WERI-Rb-1 (cell line): Measurements from ENCODE around the gene CCNT1.

Experiments used
- DNase-seq: peaks from one replicate; pipeline ENCODE4 v3.0.0-alpha.2; 2020
- H3K27ac ChIP-seq: fragments of 250-450 bp; sonication (Bioruptor Pico); 2 replicates; pipeline ENCODE4 v1.5.1; 2020; ENCODE audit warnings: mild to moderate bottlenecking, moderate library complexity
- H3K27me3 ChIP-seq: fragments of 250-450 bp; sonication (Bioruptor Pico); 2 replicates; pipeline ENCODE4 v1.5.1; 2021; ENCODE audit warnings: mild to moderate bottlenecking, low read depth, moderate library complexity; ENCODE audit not compliant: insufficient read depth, severe bottlenecking
- H3K36me3 ChIP-seq: fragments of 250-450 bp; sonication (Bioruptor Pico); 2 replicates; pipeline ENCODE4 v1.5.1; 2020; ENCODE audit warnings: mild to moderate bottlenecking, moderate library complexity
- H3K4me3 ChIP-seq: 2 replicates; pipeline ENCODE4 v1.5.1; 2011; ENCODE audit warnings: low read depth, mild to moderate bottlenecking, control low read depth, low read length
- H3K9me3 ChIP-seq: fragments of 250-450 bp; sonication (Bioruptor Pico); 2 replicates; pipeline ENCODE4 v1.5.1; 2021; ENCODE audit warnings: mild to moderate bottlenecking, moderate library complexity; ENCODE audit not compliant: severe bottlenecking
- CTCF ChIP-seq: IDR thresholded peaks from 2 replicates; pipeline ENCODE4 v1.5.1; 2011; ENCODE audit warnings: low read depth, mild to moderate bottlenecking, control low read depth, inconsistent platforms, low read length

The CCNT1 gene

GRCh38 chr12:48696626-48697025, 19.9 kb downstream of the CCNT1 start:
- no peak for TF ChIP-seq CTCF
- DNase-seq: no peak
- Histone ChIP-seq H3K36me3 (peaks cover 77% of the 10 kb centered on the region), H3K9me3 (no peaks in the 10 kb centered on the region), H3K27ac (no peak overlapping the region), H3K4me3 (no peak overlapping the region), H3K27me3 (no peaks in the 10 kb centered on the region)

GRCh38 chr12:48695859-48696258, 20.6 kb downstream of the CCNT1 start:
- H3K4me3 ChIP-seq: no peak overlapping the region
- TF ChIP-seq CTCF: no peak
- no peak overlapping the region for H3K27ac ChIP-seq
- H3K27me3 ChIP-seq: no peaks in the 10 kb centered on the region
- DNase-seq: no peak
- peaks cover 81% of the 10 kb centered on the region for H3K36me3 ChIP-seq
- no peaks in the 10 kb centered on the region for H3K9me3 ChIP-seq

GRCh38 chr12:48694038-48694437, 22.5 kb downstream of the CCNT1 start:
- no peaks in the 10 kb centered on the region for H3K9me3 ChIP-seq
- H3K4me3 ChIP-seq: no peak overlapping the region
- no peak for DNase-seq
- peaks cover 68% of the 10 kb centered on the region for H3K36me3 ChIP-seq
- no peak for TF ChIP-seq CTCF
- H3K27me3 ChIP-seq: no peaks in the 10 kb centered on the region
- H3K27ac ChIP-seq: no peak overlapping the region

- no peak for TF ChIP-seq CTCF
- no peak overlapping the region for H3K27ac ChIP-seq
- H3K36me3 ChIP-seq: peaks cover 67% of the 10 kb centered on the region
- no peaks in the 10 kb centered on the region for H3K9me3 ChIP-seq
- no peak for DNase-seq
- H3K27me3 ChIP-seq: no peaks in the 10 kb centered on the region
- H3K4me3 ChIP-seq: no peak overlapping the region
These were observed 22.9 kb downstream of the CCNT1 start for GRCh38 chr12:48693572-48693971.

GRCh38 chr12:48691826-48692487, 24.6 kb downstream of the CCNT1 start:
- TF ChIP-seq CTCF: no peak
- DNase-seq: no peak
- peaks cover 63% of the 10 kb centered on the region for H3K36me3 ChIP-seq

GRCh38 chr12:48690990-48691389, 25.5 kb downstream of the CCNT1 start:
- TF ChIP-seq CTCF: no peak

More at GRCh38 chr12:48691826-48692487, 24.6 kb downstream of the CCNT1 start:
- H3K9me3 ChIP-seq: no peaks in the 10 kb centered on the region
- H3K4me3 ChIP-seq: no peak overlapping the region
- no peaks in the 10 kb centered on the region for H3K27me3 ChIP-seq
- no peak overlapping the region for H3K27ac ChIP-seq

More at GRCh38 chr12:48690990-48691389, 25.5 kb downstream of the CCNT1 start:
- H3K27me3 ChIP-seq: no peaks in the 10 kb centered on the region
- H3K9me3 ChIP-seq: no peaks in the 10 kb centered on the region
- no peak for DNase-seq
- H3K27ac ChIP-seq: no peak overlapping the region
- no peak overlapping the region for H3K4me3 ChIP-seq
- peaks cover 57% of the 10 kb centered on the region for H3K36me3 ChIP-seq
